ENCODE results near the gene DDX25. TPM values are rescaled to one million over a fixed set of nuclear protein-coding genes. Genes with fewer than 3 reads are reported as not detected.

DDX25 gene
- total RNA-seq, 1 donor from 2014 or later, result not detected

DNA sequence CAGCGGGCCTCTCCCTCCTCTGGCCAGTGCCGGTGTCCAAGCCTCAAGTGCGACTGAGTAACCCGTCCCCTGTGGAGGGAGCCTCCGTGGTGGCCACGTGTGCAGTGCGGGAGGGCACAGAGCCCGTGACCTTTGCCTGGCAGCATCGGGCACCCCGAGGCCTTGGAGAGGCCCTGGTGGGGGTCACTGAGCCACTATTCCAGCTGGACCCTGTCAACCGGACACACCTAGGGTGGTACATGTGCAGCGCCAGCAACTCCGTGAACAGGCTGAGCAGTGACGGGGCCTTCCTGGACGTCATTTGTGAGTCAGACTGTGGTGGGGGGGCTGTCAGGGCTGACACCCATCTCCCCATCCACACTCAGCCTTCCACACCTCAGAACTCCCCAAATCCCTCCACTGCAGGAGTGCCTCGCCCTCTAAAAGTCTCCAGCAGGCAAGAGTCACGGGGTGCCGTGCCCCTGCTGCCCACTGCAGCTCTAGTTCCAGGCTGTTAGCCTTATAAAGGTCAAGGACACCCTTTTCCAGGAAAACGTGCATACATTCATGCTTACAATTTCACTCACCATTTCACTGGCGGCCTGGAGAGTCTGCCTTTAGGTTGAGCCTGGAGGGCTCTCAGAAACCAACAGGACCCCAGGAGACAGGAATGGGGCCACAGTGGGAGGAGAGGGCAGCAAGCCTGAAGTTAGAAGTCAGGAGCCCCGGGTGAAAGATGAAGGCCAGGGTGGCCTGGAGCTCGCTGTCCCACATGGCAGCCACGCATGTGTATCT is 44.2 kb downstream of the DDX25 start:
- DNase-seq (ENCODE audit: low read depth, low spot score), result no peak

- no peak for DNase-seq (ENCODE audit: low read depth, low spot score)
Observed at GRCh38 chr11:125949271-125950177, 45.2 kb downstream of the DDX25 start.

- no peak for DNase-seq (ENCODE audit: low read depth, low spot score)
Observed at GRCh38 chr11:125950178-125950490, 45.8 kb downstream of the DDX25 start.

GRCh38 chr11:125950696-125951651 is 46.7 kb downstream of the DDX25 start:
- no peak for DNase-seq (ENCODE audit: low read depth, low spot score)

DNA sequence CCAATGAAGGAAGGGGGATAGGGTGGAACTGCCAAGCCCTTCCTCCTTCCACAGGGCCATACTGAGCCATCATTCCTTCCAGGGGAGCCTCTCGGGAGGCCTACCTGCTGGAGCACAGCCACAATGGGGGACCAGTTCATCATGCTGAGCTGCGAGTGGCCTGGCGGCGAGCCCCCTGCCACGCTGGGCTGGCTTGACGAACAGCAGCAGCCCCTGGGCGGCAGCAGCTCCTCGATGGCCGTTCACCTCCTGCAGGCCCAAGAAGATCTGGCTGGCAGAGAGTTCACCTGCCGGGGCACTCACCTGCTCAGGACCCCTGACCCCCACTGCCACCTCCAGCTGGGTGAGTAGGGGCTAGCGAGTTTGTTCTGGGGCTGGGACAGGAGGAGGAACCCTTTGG is 47.4 kb downstream of the DDX25 start:
- DNase-seq (ENCODE audit: low read depth, low spot score), result no peak

- no peak for DNase-seq (ENCODE audit: low read depth, low spot score)
Observed at GRCh38 chr11:125952559-125952958, 48.3 kb downstream of the DDX25 start.

DNA sequence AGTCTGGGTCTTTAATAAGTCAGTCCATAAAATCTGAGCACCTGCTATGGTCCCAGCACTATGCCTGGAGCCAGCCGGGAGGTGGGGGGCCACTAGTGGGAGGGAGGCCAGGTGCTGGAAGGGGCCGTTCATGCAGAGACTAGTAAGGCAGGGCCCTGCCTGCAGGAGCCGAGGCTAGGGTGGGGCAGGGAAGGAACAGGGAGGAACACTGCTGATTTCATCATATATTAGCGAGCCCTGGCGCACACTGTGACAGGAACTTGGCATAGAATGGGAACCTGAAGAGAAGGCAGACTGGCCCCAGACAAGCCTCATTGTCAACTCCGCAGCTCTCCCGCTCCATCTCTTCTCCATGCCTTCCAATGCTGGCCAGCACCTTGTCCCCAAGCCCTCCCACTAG is 48.7 kb downstream of the DDX25 start:
- DNase-seq (ENCODE audit: low read depth, low spot score), result no peak

DNA sequence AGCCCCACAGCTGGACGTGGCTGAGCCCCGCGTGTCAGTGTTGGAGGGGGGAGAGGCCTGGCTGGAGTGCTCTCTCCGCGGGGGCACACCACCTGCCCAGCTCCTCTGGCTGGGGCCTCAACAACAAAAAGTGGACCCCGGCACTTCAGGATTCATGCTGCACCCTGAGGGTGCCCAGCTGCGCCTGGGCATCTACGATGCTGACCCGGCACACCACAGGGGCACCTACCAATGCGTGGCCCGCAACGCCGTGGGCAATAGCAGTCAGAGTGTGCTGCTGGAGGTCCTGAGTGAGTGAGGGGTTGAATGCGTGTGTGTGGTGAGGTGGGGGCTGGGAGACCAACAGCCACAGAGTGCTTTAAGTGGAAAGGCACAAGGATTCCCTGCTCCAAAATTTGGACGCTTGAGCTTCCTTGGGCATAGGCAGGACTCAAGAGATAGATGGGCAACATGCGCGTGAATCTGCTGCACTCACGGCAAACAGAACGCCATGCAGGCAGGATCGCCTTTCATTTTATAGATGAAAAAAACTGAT is 49.2 kb downstream of the DDX25 start:
- no peak for DNase-seq (ENCODE audit: low read depth, low spot score)

DNA sequence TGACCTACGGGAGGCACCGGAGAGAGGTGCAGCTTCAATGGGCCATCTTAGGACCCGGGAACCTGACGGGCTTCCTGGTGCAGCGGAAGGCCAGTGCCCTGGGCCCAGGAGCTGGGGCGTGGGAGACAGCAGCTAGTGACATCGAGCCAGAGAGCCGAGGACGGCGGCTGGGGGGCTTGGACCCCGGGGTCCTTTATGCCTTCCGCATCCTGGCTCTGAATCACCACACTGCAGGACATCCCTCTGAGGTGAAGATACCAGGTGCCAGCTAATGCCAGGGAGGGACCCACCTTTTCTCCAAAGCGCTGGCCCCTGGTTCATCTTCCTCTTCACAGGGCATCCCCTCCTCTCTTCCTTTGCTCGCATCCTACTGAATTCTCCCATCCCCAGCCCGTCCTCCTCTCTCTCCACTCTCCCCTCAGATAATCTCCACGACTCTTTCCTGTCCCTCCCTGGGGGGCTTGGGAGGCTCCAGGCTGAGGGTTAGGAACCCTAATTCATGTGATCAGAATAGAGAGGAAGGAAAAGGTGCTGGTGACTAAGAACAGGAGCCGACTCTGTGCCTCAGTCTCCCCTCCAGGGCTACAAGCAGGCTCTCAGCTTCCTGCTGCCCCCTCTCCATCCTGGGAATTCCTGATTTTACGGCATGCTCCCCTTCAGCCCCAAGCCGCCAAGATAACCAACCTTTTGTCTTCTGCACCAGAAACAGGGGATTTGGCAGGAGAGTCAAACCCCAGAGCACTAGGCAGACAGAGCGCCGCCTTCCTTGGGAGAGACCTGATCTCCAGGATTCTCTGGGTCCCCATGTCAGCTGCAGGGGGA is 50.0 kb downstream of the DDX25 start:
- DNase-seq (ENCODE audit: low read depth, low spot score), result no peak

DNA sequence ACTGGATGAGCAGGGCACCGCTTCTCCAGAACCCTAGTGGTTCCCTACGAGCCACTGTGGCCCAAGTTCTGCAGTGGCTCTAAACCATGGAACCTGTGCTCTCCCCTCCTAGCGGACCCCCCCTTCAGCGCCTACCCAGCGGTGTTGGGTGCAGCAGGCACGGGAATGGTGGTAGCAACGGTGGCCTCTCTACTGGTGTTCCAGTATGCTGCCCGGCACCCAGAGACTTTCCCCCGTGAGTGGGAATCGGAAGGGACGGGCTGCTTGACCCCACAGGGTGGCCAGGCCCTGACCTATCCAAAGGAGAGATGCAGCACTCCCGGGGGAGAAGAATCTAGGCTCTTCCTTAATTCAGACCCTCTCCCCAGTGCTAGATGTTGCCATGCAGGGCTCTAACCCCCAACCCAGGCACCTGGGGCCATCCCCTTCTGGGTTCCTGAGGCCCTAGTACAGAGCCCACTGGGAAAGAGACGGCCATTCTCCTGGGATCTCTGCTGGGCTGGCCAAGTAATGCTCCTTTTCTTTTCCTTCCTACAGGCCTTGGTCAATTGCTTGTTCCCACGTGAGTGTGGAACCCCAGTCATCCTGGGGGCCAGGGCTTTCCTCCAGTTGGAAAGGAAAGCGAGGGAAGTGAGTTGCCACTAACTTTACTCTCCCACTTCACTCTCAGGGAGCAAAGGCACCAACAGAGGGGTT is 50.8 kb downstream of the DDX25 start:
- DNase-seq (ENCODE audit: low read depth, low spot score), result no peak

GRCh38 chr11:125955856-125956255 is 51.5 kb downstream of the DDX25 start:
- no peak for DNase-seq (ENCODE audit: low read depth, low spot score)

- DNase-seq (ENCODE audit: low read depth, low spot score), result no peak
Observed at GRCh38 chr11:125956391-125957134, 52.3 kb downstream of the DDX25 start.

DNA sequence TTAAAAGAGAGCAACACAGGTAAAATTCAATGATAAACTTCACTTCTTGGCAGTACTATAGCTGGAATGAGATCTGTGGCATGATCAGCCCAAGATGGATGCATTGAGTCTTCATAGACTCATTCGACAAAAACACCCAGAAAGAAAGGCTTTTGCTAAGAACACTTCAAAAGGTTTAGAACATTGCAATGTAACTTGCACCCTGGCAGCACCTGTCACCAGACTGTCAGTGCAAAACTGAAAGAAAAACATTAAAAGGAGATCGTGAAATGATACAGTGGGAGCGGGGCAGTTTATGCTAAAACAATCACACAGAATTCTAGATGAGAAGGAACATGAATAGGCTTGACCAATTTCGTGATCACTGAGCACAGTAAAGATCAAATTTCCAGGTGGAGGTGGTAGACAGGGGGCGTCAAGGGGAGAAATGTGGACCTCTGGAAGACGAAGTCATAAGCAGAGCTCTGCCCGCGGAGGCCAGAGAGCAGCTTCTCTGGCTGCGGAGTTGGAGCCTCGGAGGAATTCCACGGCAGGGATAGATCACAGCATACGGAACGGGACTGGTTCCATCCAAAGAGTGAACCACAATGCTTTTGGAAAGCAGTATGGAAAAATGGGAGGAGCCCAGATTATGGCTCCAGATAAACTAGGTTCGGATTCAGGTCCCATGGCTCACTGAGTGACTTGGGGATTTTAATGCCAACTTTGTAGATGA is 53.5 kb downstream of the DDX25 start:
- no peak for DNase-seq (ENCODE audit: low read depth, low spot score)

- no peak for DNase-seq (ENCODE audit: low read depth, low spot score)
Observed at GRCh38 chr11:125958872-125959400, 54.6 kb downstream of the DDX25 start.

DNA sequence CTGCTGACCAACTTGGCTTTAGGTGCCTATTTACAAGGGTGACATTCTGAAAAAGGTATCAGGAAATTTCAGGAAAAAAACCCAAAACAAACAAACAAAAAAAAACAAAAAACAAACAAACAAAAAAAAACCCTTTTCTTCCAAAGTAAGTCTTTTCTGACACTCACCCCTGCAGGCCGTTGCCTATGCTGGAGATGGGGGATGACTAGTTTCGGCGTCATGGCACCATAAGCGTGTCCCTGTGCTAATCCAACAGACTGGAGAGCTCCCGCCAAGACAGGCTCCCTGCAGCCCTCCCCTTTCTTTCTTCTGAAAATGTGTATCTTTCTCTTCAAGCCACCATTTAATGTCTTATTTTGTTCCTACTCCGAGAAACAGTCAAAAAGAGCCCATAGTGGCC is 55.2 kb downstream of the DDX25 start:
- no peak for DNase-seq (ENCODE audit: low read depth, low spot score)

DNA sequence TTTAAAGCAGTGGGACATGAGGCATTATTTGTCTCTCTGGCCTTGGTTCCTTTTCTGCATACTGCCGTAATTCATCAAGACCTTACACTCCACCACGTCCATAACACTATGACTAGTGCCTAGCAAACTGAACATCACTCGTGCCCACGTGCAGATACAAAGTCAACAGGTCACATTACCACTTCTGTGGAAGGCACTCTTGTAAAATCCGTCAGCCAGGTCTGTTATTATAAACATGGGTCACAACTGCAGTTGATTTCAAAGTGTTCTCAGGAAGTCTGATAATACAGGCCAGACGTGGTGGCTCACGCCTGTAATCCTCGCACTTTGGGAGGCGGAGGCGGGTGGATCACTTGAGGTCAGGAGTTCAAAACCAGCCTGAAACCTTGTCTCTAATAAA is 55.6 kb downstream of the DDX25 start:
- no peak for DNase-seq (ENCODE audit: low read depth, low spot score)

GRCh38 chr11:125960771-125961170 is 56.5 kb downstream of the DDX25 start:
- no peak for DNase-seq (ENCODE audit: low read depth, low spot score)

GRCh38 chr11:125967515-125967914 is 63.2 kb downstream of the DDX25 start:
- DNase-seq (ENCODE audit: low read depth, low spot score), result no peak
